Measurements from ENCODE around the gene ABCA4. TPM values are rescaled to one million over a fixed set of nuclear protein-coding genes. Genes with fewer than 3 reads are reported as not detected.

Gene ABCA4
- total and polyA plus RNA-seq, 5 donors, result 0.06 to 0.19 (median 0.09) TPM; not detected in 2

- intact Hi-C loops (cut with DNase I), result no loop called here
- Histone ChIP-seq H3K4me1 (ENCODE audit: control insufficient read depth, insufficient read depth, low read length) (no peaks in the 10 kb centered on the region), H3K9me3 (ENCODE audit: control insufficient read depth, low read length) (no peaks in the 10 kb centered on the region), H3K27me3 (ENCODE audit: control insufficient read depth, insufficient read depth) (no peaks in the 10 kb centered on the region), H3K4me3 (ENCODE audit: low read length) (no peak overlapping the region), H3K27ac (ENCODE audit: low read length) (no peak overlapping the region)
- DNase-seq, result no peak
- 77% methylated on average over 5 of the region's 5 CpGs for WGBS
- no peak for ATAC-seq
These were observed 1.4 kb upstream of the ABCA4 start for GRCh38 chr1:94122201-94122970.

- Histone ChIP-seq H3K4me3 (ENCODE audit: low read length) (no peak overlapping the region), H3K27me3 (ENCODE audit: control insufficient read depth, insufficient read depth) (no peaks in the 10 kb centered on the region), H3K27ac (ENCODE audit: low read length) (no peak overlapping the region), H3K4me1 (ENCODE audit: control insufficient read depth, insufficient read depth, low read length) (no peaks in the 10 kb centered on the region), H3K9me3 (ENCODE audit: control insufficient read depth, low read length) (no peaks in the 10 kb centered on the region)
- DNase-seq (no peak), ATAC-seq (no peak)
- 84% methylated on average over 8 of the region's 8 CpGs for WGBS
- intact Hi-C loops (cut with DNase I), result no loop called here
These were observed 468 bp upstream of the ABCA4 start for GRCh38 chr1:94121411-94121821.

- 86% methylated on average over 9 of the region's 9 CpGs for WGBS
- Histone ChIP-seq H3K27ac (ENCODE audit: low read length) (no peak overlapping the region), H3K4me3 (ENCODE audit: low read length) (no peak overlapping the region), H3K4me1 (ENCODE audit: control insufficient read depth, insufficient read depth, low read length) (no peaks in the 10 kb centered on the region), H3K27me3 (ENCODE audit: control insufficient read depth, insufficient read depth) (no peaks in the 10 kb centered on the region), H3K9me3 (ENCODE audit: control insufficient read depth, low read length) (no peaks in the 10 kb centered on the region)
- ATAC-seq (no peak), DNase-seq (no peak)
- intact Hi-C loops (cut with DNase I), result no loop called here
These were observed 412 bp downstream of the ABCA4 start for GRCh38 chr1:94120570-94120901.

GRCh38 chr1:94119796-94120569 lies 965 bp downstream of the ABCA4 start:
- Histone ChIP-seq H3K4me1 (ENCODE audit: control insufficient read depth, insufficient read depth, low read length) (no peaks in the 10 kb centered on the region), H3K4me3 (ENCODE audit: low read length) (no peak overlapping the region), H3K27me3 (ENCODE audit: control insufficient read depth, insufficient read depth) (no peaks in the 10 kb centered on the region), H3K27ac (ENCODE audit: low read length) (no peak overlapping the region), H3K9me3 (ENCODE audit: control insufficient read depth, low read length) (no peaks in the 10 kb centered on the region)
- ATAC-seq (no peak), DNase-seq (no peak)
- 90% methylated on average over 11 of the region's 11 CpGs for WGBS
- intact Hi-C loops (cut with DNase I), result no loop called here

- Histone ChIP-seq H3K9me3 (ENCODE audit: control insufficient read depth, low read length) (no peaks in the 10 kb centered on the region), H3K4me1 (ENCODE audit: control insufficient read depth, insufficient read depth, low read length) (no peaks in the 10 kb centered on the region), H3K4me3 (ENCODE audit: low read length) (no peak overlapping the region), H3K27ac (ENCODE audit: low read length) (no peak overlapping the region), H3K27me3 (ENCODE audit: control insufficient read depth, insufficient read depth) (no peaks in the 10 kb centered on the region)
- intact Hi-C loops (cut with DNase I), result no loop called here
- no peak for ATAC-seq
- no peak for DNase-seq
- 89% methylated on average over 6 of the region's 6 CpGs for WGBS
These were observed 1.6 kb downstream of the ABCA4 start for GRCh38 chr1:94119306-94119705.

GRCh38 chr1:94118471-94118870 lies 2.5 kb downstream of the ABCA4 start:
- WGBS, result 89% methylated on average over 7 of the region's 7 CpGs
- no peaks in the 10 kb centered on the region for H3K27me3 ChIP-seq (ENCODE audit: control insufficient read depth, insufficient read depth)
- no peaks in the 10 kb centered on the region for H3K9me3 ChIP-seq (ENCODE audit: control insufficient read depth, low read length)
- no peak overlapping the region for H3K4me3 ChIP-seq (ENCODE audit: low read length)
- ATAC-seq, result no peak
- H3K4me1 ChIP-seq (ENCODE audit: control insufficient read depth, insufficient read depth, low read length), result no peaks in the 10 kb centered on the region
- intact Hi-C loops (cut with DNase I), result no loop called here
- H3K27ac ChIP-seq (ENCODE audit: low read length), result no peak overlapping the region
- DNase-seq, result no peak

GRCh38 chr1:94118013-94118412 lies 2.9 kb downstream of the ABCA4 start:
- intact Hi-C loops (cut with DNase I), result no loop called here
- 90% methylated on average over 7 of the region's 7 CpGs for WGBS
- no peak for DNase-seq
- H3K27me3 ChIP-seq (ENCODE audit: control insufficient read depth, insufficient read depth), result no peaks in the 10 kb centered on the region
- ATAC-seq, result no peak
- no peak overlapping the region for H3K4me3 ChIP-seq (ENCODE audit: low read length)
- no peaks in the 10 kb centered on the region for H3K9me3 ChIP-seq (ENCODE audit: control insufficient read depth, low read length)
- no peaks in the 10 kb centered on the region for H3K4me1 ChIP-seq (ENCODE audit: control insufficient read depth, insufficient read depth, low read length)
- H3K27ac ChIP-seq (ENCODE audit: low read length), result no peak overlapping the region

- WGBS, result 79% methylated on average over 14 of the region's 14 CpGs
- DNase-seq, result no peak
- Histone ChIP-seq H3K4me1 (ENCODE audit: control insufficient read depth, insufficient read depth, low read length) (no peaks in the 10 kb centered on the region), H3K9me3 (ENCODE audit: control insufficient read depth, low read length) (no peaks in the 10 kb centered on the region), H3K27me3 (ENCODE audit: control insufficient read depth, insufficient read depth) (no peaks in the 10 kb centered on the region), H3K4me3 (ENCODE audit: low read length) (no peak overlapping the region), H3K27ac (ENCODE audit: low read length) (no peak overlapping the region)
- ATAC-seq, result no peak
- intact Hi-C loops (cut with DNase I), result no loop called here
These were observed 3.6 kb downstream of the ABCA4 start for GRCh38 chr1:94117259-94117851.

- H3K4me3 ChIP-seq (ENCODE audit: low read length), result no peak overlapping the region
- no peak for ATAC-seq
- DNase-seq, result no peak
- intact Hi-C loops (cut with DNase I), result no loop called here
- no peaks in the 10 kb centered on the region for H3K27me3 ChIP-seq (ENCODE audit: control insufficient read depth, insufficient read depth)
- no peaks in the 10 kb centered on the region for H3K9me3 ChIP-seq (ENCODE audit: control insufficient read depth, low read length)
- no peaks in the 10 kb centered on the region for H3K4me1 ChIP-seq (ENCODE audit: control insufficient read depth, insufficient read depth, low read length)
- no peak overlapping the region for H3K27ac ChIP-seq (ENCODE audit: low read length)
- 78% methylated on average over 6 of the region's 6 CpGs for WGBS
These were observed 5.0 kb downstream of the ABCA4 start for GRCh38 chr1:94115900-94116436.

- ATAC-seq, result no peak
- no peaks in the 10 kb centered on the region for H3K9me3 ChIP-seq (ENCODE audit: control insufficient read depth, low read length)
- DNase-seq, result no peak
- intact Hi-C loops (cut with DNase I), result no loop called here
- no peaks in the 10 kb centered on the region for H3K27me3 ChIP-seq (ENCODE audit: control insufficient read depth, insufficient read depth)
- H3K4me3 ChIP-seq (ENCODE audit: low read length), result no peak overlapping the region
- 91% methylated on average over 10 of the region's 10 CpGs for WGBS
- H3K27ac ChIP-seq (ENCODE audit: low read length), result no peak overlapping the region
- H3K4me1 ChIP-seq (ENCODE audit: control insufficient read depth, insufficient read depth, low read length), result no peaks in the 10 kb centered on the region
These were observed 5.6 kb downstream of the ABCA4 start for GRCh38 chr1:94115254-94115899.
